Measurements from ENCODE around the gene VDR. TPM values are rescaled to one million over a fixed set of nuclear protein-coding genes. Genes with fewer than 3 reads are reported as not detected.

VDR gene
- total RNA-seq, 1 donor from 2014 or later = under 0.01 TPM

DNA sequence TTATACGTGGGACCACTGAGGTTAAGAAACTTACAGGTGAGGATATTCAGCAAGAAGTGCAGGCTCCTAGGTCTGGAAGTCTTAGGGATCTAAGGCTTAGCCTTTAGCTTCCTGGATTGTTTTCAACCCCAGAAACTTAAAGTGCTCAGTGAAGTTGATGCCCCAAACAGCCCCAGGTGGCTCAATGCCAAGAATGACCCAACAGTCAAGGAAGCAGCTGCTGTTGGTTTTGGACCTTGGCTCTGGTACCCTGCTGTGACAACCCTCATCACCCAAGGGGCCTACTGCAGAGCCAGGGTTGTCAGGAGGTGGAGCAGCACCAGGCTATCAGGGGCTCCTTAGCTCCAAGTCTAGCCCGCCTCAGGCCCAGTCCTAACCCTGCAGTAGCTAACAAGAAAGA lies 36.8 kb downstream of the VDR start:
- peak; percentile 54 for DNase-seq

- peak; percentile 81 for DNase-seq
Measured at GRCh38 chr12:47867495-47867941, 37.3 kb downstream of the VDR start.

- no peak for DNase-seq
Measured at GRCh38 chr12:47864646-47865235, 40.1 kb downstream of the VDR start.

- no peak for DNase-seq
Measured at GRCh38 chr12:47863985-47864384, 40.8 kb downstream of the VDR start.

DNA sequence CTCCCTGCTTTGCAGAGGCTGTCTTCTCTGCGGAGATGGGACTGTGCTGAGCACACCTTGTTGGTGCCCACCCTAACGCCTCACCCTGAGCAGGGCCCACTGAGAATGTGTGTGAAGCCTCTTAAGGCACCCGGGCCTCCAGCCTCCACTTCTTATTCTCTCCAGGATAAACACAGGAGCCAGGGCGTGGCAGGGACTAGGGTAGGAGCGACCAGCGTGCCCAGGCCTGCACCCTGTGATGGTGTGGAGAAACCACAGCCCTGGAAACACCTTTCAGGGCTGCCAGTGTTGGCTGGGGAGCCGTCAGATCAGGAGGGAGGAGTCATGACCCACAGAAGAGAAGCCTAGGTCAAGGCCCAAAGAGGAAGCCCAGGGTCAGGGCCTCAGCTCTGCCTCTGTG lies 41.3 kb downstream of the VDR start:
- DNase-seq = no peak

GRCh38 chr12:47862881-47863280 lies 41.9 kb downstream of the VDR start:
- DNase-seq = no peak

- DNase-seq = no peak
Measured at GRCh38 chr12:47862167-47862750, 42.5 kb downstream of the VDR start.

GRCh38 chr12:47860873-47861272 lies 43.9 kb downstream of the VDR start:
- no peak for DNase-seq

GRCh38 chr12:47860279-47860841 lies 44.4 kb downstream of the VDR start:
- no peak for DNase-seq

DNA sequence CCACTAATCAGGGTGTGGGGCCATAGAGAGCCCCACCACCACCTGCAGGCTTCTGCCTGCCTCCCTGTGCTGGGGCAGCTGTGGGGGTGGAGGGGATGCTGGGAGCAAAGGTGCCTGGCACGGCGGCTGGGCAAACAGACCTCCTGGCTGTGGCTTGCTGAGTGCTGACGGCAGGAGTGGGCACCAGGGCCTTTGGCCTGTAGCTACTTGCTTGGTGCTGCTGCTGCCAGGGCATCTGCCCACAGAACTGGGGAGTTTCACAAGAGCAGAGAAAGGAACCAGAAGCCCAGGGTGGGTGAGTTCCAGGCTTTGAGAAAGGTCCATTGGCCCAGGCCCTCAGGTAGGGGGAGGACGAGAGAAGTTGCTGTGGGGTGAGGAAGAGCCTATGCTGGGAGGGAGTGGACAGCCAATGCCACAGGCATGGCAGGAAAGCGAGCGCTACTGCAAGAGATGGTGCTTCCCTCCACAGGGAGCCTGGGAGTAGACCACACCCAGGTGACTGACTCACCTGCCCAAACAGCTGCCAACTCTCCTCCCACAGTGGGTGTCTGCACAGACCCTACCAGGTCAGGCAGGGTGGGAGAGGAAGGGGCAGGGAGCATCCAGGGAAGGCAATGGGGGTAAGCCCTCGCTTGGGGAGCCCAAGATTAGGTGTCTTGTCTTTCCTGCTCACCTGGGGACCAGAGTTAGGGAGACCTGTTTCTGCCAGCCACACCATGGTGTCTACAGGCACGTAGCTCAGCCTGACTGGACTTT lies 46.1 kb downstream of the VDR start:
- DNase-seq = no peak

- no peak for DNase-seq
Measured at GRCh38 chr12:47856721-47857575, 47.8 kb downstream of the VDR start.

DNA sequence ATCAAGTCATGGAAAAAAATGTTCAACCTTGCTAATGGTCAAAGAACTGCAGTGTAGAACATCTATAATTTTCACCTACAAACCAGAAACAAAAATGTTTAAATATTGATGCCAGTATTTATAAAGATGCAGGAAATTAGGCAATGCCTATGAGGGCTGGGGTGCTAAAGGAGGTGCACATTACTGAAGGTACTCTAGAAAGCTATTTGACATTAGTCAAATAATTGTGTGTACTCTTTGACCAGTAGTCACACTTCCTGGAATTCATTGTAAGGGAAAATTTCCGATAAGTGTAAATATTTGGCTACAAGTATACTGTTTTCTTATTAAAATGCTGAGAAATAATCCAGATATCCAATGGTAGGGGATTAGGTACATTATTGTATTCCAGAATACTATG lies 48.7 kb downstream of the VDR start:
- peak; percentile 24 for DNase-seq

GRCh38 chr12:47855502-47855901 lies 49.3 kb downstream of the VDR start:
- no peak for DNase-seq

GRCh38 chr12:47854531-47854930 lies 50.3 kb downstream of the VDR start:
- DNase-seq = no peak

- DNase-seq = no peak
Measured at GRCh38 chr12:47852096-47852571, 52.7 kb downstream of the VDR start.

DNA sequence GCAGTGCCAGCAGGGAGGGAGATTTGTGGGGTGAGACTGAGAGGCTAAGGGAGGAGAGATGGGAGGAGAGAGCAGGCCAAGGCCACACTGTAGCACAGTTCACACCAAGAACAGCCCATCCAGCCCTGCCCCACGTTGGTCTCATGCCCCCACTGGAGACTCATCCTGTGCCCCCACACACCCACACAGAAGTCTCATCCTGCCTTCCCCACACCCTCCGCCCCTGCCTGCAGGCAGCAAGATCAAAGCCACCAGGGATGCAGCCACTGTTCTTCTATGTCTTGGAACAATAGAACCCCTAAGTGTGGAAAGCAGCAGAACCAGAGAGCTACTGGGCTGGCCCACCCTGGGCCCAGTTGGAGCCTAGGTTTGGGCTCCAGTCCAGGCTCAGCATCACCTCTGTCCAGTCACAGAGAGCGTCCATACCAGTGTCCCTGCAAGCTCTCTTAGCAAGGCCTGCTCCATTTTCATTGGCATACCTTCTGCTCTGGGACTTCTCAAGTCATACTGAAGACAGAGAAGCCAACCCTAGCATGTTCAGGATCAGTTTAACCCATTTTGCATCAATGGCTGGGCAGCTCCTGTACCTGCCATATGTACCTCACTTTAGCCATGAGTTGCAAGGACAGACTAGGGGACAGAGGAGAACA lies 53.4 kb downstream of the VDR start:
- DNase-seq = no peak

GRCh38 chr12:47850153-47851084 lies 54.4 kb downstream of the VDR start:
- no peak for DNase-seq

- no peak for DNase-seq
Measured at GRCh38 chr12:47849261-47849660, 55.5 kb downstream of the VDR start.

GRCh38 chr12:47848853-47849252 lies 55.9 kb downstream of the VDR start:
- DNase-seq = peak; percentile 31

GRCh38 chr12:47846294-47846996 lies 58.3 kb downstream of the VDR start:
- DNase-seq = no peak
